ENCODE data around the gene FLYWCH1. TPM values are rescaled to one million over a fixed set of nuclear protein-coding genes. Genes with fewer than 3 reads are reported as not detected.

FLYWCH1 gene
- polyA plus RNA-seq, 3 donors = 5.0 to 42.7 (median 7.1) TPM

DNA sequence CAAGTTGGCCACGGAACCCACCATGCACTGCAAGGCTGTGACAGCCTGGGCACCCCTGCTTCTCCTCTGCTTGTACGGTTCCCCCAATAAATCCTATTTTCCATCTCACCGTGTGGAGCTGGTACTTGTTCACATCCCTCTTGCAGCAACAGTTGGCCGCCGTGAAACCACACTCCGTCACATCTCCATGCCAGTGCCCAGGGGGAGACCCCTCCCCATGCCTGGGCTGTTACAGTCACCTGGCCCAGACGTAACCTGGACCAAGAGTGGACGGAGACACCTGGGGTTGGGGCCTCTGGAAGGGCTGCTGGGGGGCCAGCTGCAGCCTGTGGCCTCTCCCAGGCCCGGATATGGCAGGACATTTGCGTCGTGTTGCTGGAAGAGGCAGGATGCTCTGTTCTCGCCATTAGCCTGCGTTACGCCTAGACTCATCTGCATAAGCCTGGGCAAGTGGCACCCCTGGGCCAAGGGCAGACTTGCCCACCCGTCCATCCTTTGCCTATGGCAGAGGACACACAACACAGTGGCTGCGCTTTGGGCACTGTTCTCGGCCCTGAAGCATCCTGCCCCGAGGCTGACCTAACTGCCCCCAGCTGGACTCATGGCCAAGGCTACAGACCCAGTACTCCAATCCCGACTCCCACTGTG lies 38.1 kb downstream of the FLYWCH1 start:
- Mint-ChIP-seq H3K4me1 (no peaks in the 10 kb centered on the region), H3K27ac (no peak overlapping the region), H3K27me3 (ENCODE audit: low read depth in 3 of 3) (peaks cover 0 to 2% (median 0%) of the 10 kb centered on the region in 3 donors), H3K4me3 (no peak overlapping the region), H3K9me3 (no peaks in the 10 kb centered on the region), H3K36me3 (peaks cover 8 to 20% of the 10 kb centered on the region in 2 donors)
- no peaks in the 10 kb centered on the region for H3K27me3 ChIP-seq (ENCODE audit: control insufficient read depth in 2 of 2, insufficient read depth in 2 of 2, low read length in 2 of 2)
- no peaks in the 10 kb centered on the region for H3K79me2 ChIP-seq (ENCODE audit: insufficient read depth, low read length)
- DNase-seq = no peak
- H3K36me3 ChIP-seq (replicated peaks in 1 of 2; ENCODE audit: control insufficient read depth in 1 of 2, insufficient read depth in 2 of 2, low read length in 2 of 2) = peaks cover 8 to 9% of the 10 kb centered on the region in 2 donors
- intact Hi-C loops (cut with micrococcal nuclease) = no loop called here
- H3K4me3 ChIP-seq (replicated peaks in 1 of 3; ENCODE audit: low read depth in 2 of 3, low read length in 3 of 3) = no peak overlapping the region
- no peaks in the 10 kb centered on the region for H4K20me1 ChIP-seq (ENCODE audit: insufficient read depth, low read length)
- H3K4me1 ChIP-seq (ENCODE audit: control insufficient read depth in 1 of 2, insufficient read depth in 2 of 2, low read length in 2 of 2) = no peaks in the 10 kb centered on the region
- no peak overlapping the region for H3K9ac ChIP-seq (ENCODE audit: insufficient read depth, low read length, poor library complexity, severe bottlenecking)
- no peak overlapping the region for H3K27ac ChIP-seq (ENCODE audit: low read depth in 1 of 2, low read length in 2 of 2)
- TF ChIP-seq, protein P1, sequence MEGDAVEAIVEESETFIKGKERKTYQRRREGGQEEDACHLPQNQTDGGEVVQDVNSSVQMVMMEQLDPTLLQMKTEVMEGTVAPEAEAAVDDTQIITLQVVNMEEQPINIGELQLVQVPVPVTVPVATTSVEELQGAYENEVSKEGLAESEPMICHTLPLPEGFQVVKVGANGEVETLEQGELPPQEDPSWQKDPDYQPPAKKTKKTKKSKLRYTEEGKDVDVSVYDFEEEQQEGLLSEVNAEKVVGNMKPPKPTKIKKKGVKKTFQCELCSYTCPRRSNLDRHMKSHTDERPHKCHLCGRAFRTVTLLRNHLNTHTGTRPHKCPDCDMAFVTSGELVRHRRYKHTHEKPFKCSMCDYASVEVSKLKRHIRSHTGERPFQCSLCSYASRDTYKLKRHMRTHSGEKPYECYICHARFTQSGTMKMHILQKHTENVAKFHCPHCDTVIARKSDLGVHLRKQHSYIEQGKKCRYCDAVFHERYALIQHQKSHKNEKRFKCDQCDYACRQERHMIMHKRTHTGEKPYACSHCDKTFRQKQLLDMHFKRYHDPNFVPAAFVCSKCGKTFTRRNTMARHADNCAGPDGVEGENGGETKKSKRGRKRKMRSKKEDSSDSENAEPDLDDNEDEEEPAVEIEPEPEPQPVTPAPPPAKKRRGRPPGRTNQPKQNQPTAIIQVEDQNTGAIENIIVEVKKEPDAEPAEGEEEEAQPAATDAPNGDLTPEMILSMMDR (IDR thresholded peaks at IDR 0.05) = no peak
- no peak overlapping the region for H2AFZ ChIP-seq (ENCODE audit: insufficient read depth, low read depth, low read length, poor library complexity, severe bottlenecking)
- no peaks in the 10 kb centered on the region for H3K9me3 ChIP-seq (replicated peaks in 1 of 2; ENCODE audit: control insufficient read depth in 1 of 2, insufficient read depth in 1 of 2, low read length in 2 of 2)
- WGBS (ENCODE audit: insufficient coverage) = 95% methylated on average over 18 of the region's 19 CpGs
- H3K4me2 ChIP-seq (replicated peaks; ENCODE audit: extremely low read depth, low read length, poor library complexity, severe bottlenecking) = no peak overlapping the region

DNA sequence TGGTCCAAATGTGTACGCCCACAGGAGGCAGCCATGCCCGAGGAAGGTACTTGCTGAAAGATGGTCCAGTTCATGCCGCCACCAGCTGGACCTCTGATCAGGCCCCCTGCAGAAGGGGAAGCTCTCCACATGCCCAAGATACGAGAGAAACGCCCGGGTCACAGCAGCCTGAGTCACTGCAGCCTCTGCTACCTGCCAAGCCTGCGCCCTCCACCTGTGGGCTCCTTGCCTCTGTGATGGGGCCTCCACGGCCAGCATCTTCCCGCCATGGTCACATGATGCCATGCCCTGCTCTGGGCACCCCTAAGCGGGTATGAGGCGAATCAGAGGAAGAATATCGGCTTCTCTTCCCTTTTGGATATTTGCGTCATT lies 38.6 kb downstream of the FLYWCH1 start:
- H3K9me3 Mint-ChIP-seq = no peaks in the 10 kb centered on the region
- H3K36me3 Mint-ChIP-seq = peaks cover 8 to 20% of the 10 kb centered on the region in 2 donors
- H3K4me3 ChIP-seq (replicated peaks in 1 of 3; ENCODE audit: low read depth in 2 of 3, low read length in 3 of 3) = no peak overlapping the region
- H3K9ac ChIP-seq (ENCODE audit: insufficient read depth, low read length, poor library complexity, severe bottlenecking) = no peak overlapping the region
- peaks cover 0 to 2% (median 0%) of the 10 kb centered on the region in 3 donors for H3K27me3 Mint-ChIP-seq (ENCODE audit: low read depth in 3 of 3)
- H3K4me1 ChIP-seq (ENCODE audit: control insufficient read depth in 1 of 2, insufficient read depth in 2 of 2, low read length in 2 of 2) = peaks cover 2 to 3% of the 10 kb centered on the region in 2 donors
- H3K36me3 ChIP-seq (replicated peaks in 1 of 2; ENCODE audit: control insufficient read depth in 1 of 2, insufficient read depth in 2 of 2, low read length in 2 of 2) = peaks cover 8 to 9% of the 10 kb centered on the region in 2 donors
- TF ChIP-seq, protein P1 (IDR thresholded peaks at IDR 0.05) = no peak
- H3K4me2 ChIP-seq (replicated peaks; ENCODE audit: extremely low read depth, low read length, poor library complexity, severe bottlenecking) = no peak overlapping the region
- no peaks in the 10 kb centered on the region for H3K4me1 Mint-ChIP-seq
- no peaks in the 10 kb centered on the region for H3K27me3 ChIP-seq (ENCODE audit: control insufficient read depth in 2 of 2, insufficient read depth in 2 of 2, low read length in 2 of 2)
- 96% methylated on average over 12 of the region's 13 CpGs for WGBS (ENCODE audit: insufficient coverage)
- no peak overlapping the region for H3K27ac Mint-ChIP-seq
- DNase-seq = no peak
- H3K79me2 ChIP-seq (ENCODE audit: insufficient read depth, low read length) = no peaks in the 10 kb centered on the region
- no peak overlapping the region for H3K4me3 Mint-ChIP-seq
- no peak overlapping the region for H2AFZ ChIP-seq (ENCODE audit: insufficient read depth, low read depth, low read length, poor library complexity, severe bottlenecking)
- intact Hi-C loops (cut with micrococcal nuclease) = no loop called here
- no peaks in the 10 kb centered on the region for H3K9me3 ChIP-seq (replicated peaks in 1 of 2; ENCODE audit: control insufficient read depth in 1 of 2, insufficient read depth in 1 of 2, low read length in 2 of 2)
- no peaks in the 10 kb centered on the region for H4K20me1 ChIP-seq (ENCODE audit: insufficient read depth, low read length)
- H3K27ac ChIP-seq (ENCODE audit: low read depth in 1 of 2, low read length in 2 of 2) = no peak overlapping the region

Data from CD14-positive monocyte (primary cell).